HCT116 (cell line): Measurements from ENCODE around the gene EPS15. TPM values are rescaled to one million over a fixed set of nuclear protein-coding genes. Genes with fewer than 3 reads are reported as not detected.
A peak's percentile ranks its signal among the peaks of the same experiment; 100 is the strongest.

Experiments
- ATAC-seq: fragments of 200-7000 bp; cut with Tn5 transposase; 2 replicates; pipeline ENCODE4 v1.9.1; 2020; ENCODE audit warnings: mild to moderate bottlenecking, moderate library complexity
- BruUV-seq: library from RNA; stranded (reverse); fragments of 400-500 nt; replicated peaks from 2 replicates; lab custom pipeline; 2021; lab: Mats Ljungman, UMichigan
- CTCF ChIA-PET: fragments of 300-600 bp; sonication (Branson Sonifier 250); formaldehyde crosslinking; loops from one replicate; lab custom pipeline; 2021; ENCODE audit warnings: antibody characterized with exemption; lab: Charles Lee
- POLR2A ChIA-PET: fragments of 300-600, 350-600 bp; sonication (Branson Sonifier 250); formaldehyde crosslinking; loops from one replicate; lab custom pipeline; 2021; ENCODE audit warnings: antibody characterized with exemption; lab: Charles Lee
- RAD21 ChIA-PET, 2 experiments: fragments of 300-600 bp; sonication (Branson Sonifier 250); formaldehyde crosslinking; loops; one replicate each; lab custom pipeline; 2023; ENCODE audit warnings: low total read pairs in 2 of 2; ENCODE audit not compliant: uncharacterized antibody in 2 of 2, unreplicated experiment in 2 of 2, low non-redundant PET in 1 of 2; lab: Charles Lee
- DNase-seq: peaks from one replicate; pipeline ENCODE4 v3.0.0-alpha.2; 2010; ENCODE audit warnings: low read depth, low spot score
- H2AFZ ChIP-seq: fragments of 200-600 bp; shearing (Covaris generic), sonication (generic); 2 replicates; pipeline ENCODE4 v1.6.1; 2017; ENCODE audit warnings: low read depth, mixed run types, mixed read lengths, antibody characterized with exemption, low read length; ENCODE audit not compliant: poor library complexity, severe bottlenecking
- H3K27ac ChIP-seq: 2 replicates; pipeline ENCODE4 v1.5.1; 2012; ENCODE audit warnings: low read depth, low read length
- H3K27me3 ChIP-seq: fragments of 200-600 bp; sonication (generic); 2 replicates; pipeline ENCODE4 v1.6.1; 2016; ENCODE audit warnings: mixed run types, low read length, mixed read lengths; ENCODE audit not compliant: insufficient read depth
- H3K36me3 ChIP-seq, 2 experiments: fragments of 200-500 bp in 1 of 2; fragments of 200-600 bp in 1 of 2; sonication (Bioruptor generic) in 1 of 2; sonication (generic) in 1 of 2; 2 replicates each; pipeline versions ENCODE4 v1.5.1 to v1.6.1; 2014 to 2016; ENCODE audit warnings: low read length in 2 of 2, inconsistent platforms in 1 of 2, mixed read lengths in 1 of 2, mixed run types in 1 of 2; ENCODE audit not compliant: insufficient read depth in 2 of 2, control insufficient read depth in 1 of 2
- H3K4me1 ChIP-seq, 2 experiments: fragments of 200-600 bp in 1 of 2; sonication (generic) in 1 of 2; 2 replicates each; pipeline versions ENCODE4 v1.5.1 to v1.6.1; 2012 to 2017; ENCODE audit warnings: low read length in 2 of 2, inconsistent platforms in 1 of 2, mild to moderate bottlenecking in 1 of 2, mixed read lengths in 1 of 2, mixed run types in 1 of 2, moderate library complexity in 1 of 2; ENCODE audit not compliant: insufficient read depth in 2 of 2, control insufficient read depth in 1 of 2
- H3K4me2 ChIP-seq: fragments of 200-600 bp; sonication (generic); 2 replicates; pipeline ENCODE4 v1.6.1; 2017; ENCODE audit warnings: mixed run types, low read length, mixed read lengths
- H3K4me3 ChIP-seq, 2 experiments: fragments of 200-600 bp in 1 of 2; sonication (generic) in 1 of 2; replicated peaks in 1 of 2; 2 replicates each; pipeline ENCODE4 v1.5.1; 2011 to 2016; ENCODE audit warnings: low read length in 2 of 2, control low read depth in 1 of 2, low read depth in 1 of 2, mild to moderate bottlenecking in 1 of 2, mixed read lengths in 1 of 2, mixed run types in 1 of 2
- H3K79me2 ChIP-seq: fragments of 200-600 bp; sonication (generic); 2 replicates; pipeline ENCODE4 v1.6.1; 2017; ENCODE audit warnings: mild to moderate bottlenecking, mixed run types, low read length, moderate library complexity, mixed read lengths; ENCODE audit not compliant: insufficient read depth
- H3K9ac ChIP-seq: fragments of 200-600 bp; sonication (generic); 2 replicates; pipeline ENCODE4 v1.6.1; 2016; ENCODE audit warnings: low read length, mixed read lengths
- H3K9me2 ChIP-seq: fragments of 200-600 bp; sonication (generic), shearing (Covaris generic); 2 replicates; pipeline ENCODE4 v1.6.1; 2017; ENCODE audit warnings: mixed run types, mild to moderate bottlenecking, moderate library complexity; ENCODE audit not compliant: insufficient read depth
- H3K9me3 ChIP-seq, 2 experiments: fragments of 200-500 bp in 1 of 2; fragments of 200-600 bp in 1 of 2; sonication (Bioruptor generic) in 1 of 2; sonication (generic) in 1 of 2; 2 replicates each; pipeline ENCODE4 v1.6.1; 2014 to 2017; ENCODE audit warnings: low read length in 2 of 2, mixed read lengths in 2 of 2, inconsistent platforms in 1 of 2, low read depth in 1 of 2, mild to moderate bottlenecking in 1 of 2, mixed run types in 1 of 2, moderate library complexity in 1 of 2; ENCODE audit not compliant: control insufficient read depth in 1 of 2, insufficient read depth in 1 of 2
- H4K20me1 ChIP-seq: fragments of 200-600 bp; sonication (generic), shearing (Covaris generic); 2 replicates; pipeline ENCODE4 v1.6.1; 2017; ENCODE audit warnings: mixed run types, mild to moderate bottlenecking, moderate library complexity; ENCODE audit not compliant: insufficient read depth
- CEBPB ChIP-seq: IDR thresholded peaks from 2 replicates; pipeline ENCODE4 v1.6.1; 2012; ENCODE audit warnings: low read depth
- ELF1 ChIP-seq: IDR thresholded peaks from 2 replicates; pipeline ENCODE4 v1.6.1; 2012; ENCODE audit warnings: low read depth, borderline replicate concordance
- EZH2 ChIP-seq: fragments of 200-600 bp; sonication (generic); IDR thresholded peaks from 2 replicates; pipeline ENCODE4 v1.6.1; 2017; ENCODE audit warnings: antibody characterized with exemption, mixed run types
- FOSL1 ChIP-seq: IDR thresholded peaks from 2 replicates; pipeline ENCODE4 v1.6.1; 2012; ENCODE audit warnings: low read depth
- JUND ChIP-seq: IDR thresholded peaks from 2 replicates; pipeline ENCODE4 v1.6.1; 2012
- POLR2A ChIP-seq: IDR thresholded peaks from 2 replicates; pipeline ENCODE4 v1.7.0; 2011; ENCODE audit warnings: borderline replicate concordance; ENCODE audit not compliant: insufficient read depth, insufficient read length; ENCODE audit errors: extremely low read depth
- TCF7L2 ChIP-seq: IDR thresholded peaks from 2 replicates; pipeline ENCODE4 v1.7.0; 2011; ENCODE audit warnings: borderline replicate concordance, inconsistent platforms; ENCODE audit not compliant: insufficient read depth, insufficient read length; ENCODE audit errors: extremely low read depth
- YY1 ChIP-seq: IDR thresholded peaks from 2 replicates; pipeline ENCODE4 v1.6.1; 2011; ENCODE audit warnings: low read length, low read depth, moderate library complexity, mild to moderate bottlenecking; ENCODE audit not compliant: insufficient replicate concordance; ENCODE audit errors: extremely low read depth
- intact Hi-C: fragments of 100-400 bp; cut with micrococcal nuclease; formaldehyde crosslinking; loops from 2 replicates; pipeline ENCODE4 v1.10.0; 2022
- total RNA-seq: library from RNA; stranded (reverse); gene quantifications from one replicate; pipeline ENCODE4 v1.2.1, GENCODE V29; 2021; ENCODE audit not compliant: unreplicated experiment
- TF ChIP-seq, protein P1 (sequence below), 3 experiments: fragments of 200-600 bp in 1 of 3; sonication (generic) in 1 of 3; IDR thresholded peaks in 2 of 3; conservative IDR thresholded peaks in 1 of 3; 2 replicates each; pipeline ENCODE4 v1.5.1; 2012 to 2017; ENCODE audit warnings: low read depth in 2 of 3, low read length in 2 of 3, antibody characterized with exemption in 1 of 3, borderline replicate concordance in 1 of 3, control low read depth in 1 of 3, mild to moderate bottlenecking in 1 of 3, mixed read lengths in 1 of 3, mixed run types in 1 of 3, moderate library complexity in 1 of 3; ENCODE audit not compliant: insufficient read depth in 1 of 3

The EPS15 gene
- total RNA-seq, 1 experiment from 2014 or later: 41.2 TPM

DNA sequence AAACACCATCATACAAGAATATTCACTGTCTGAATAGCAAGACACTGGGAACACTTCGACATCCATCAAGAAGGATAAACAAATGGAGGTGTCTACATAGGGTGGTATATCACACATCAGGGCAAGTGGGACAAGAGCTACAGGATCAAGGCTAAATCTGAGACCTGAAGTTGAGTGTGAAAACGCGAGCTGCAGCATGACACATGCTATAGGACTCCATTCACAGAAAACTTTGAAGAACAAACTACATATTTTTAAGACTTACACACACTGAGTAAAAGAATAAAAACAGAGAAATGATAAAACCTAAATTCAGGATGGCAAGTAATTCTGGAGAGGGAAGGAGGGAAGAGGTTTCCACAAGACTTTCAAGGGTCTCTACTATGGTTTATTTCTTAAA is 190.8 kb downstream of the EPS15 start:
- ATAC-seq: no peak
- no peak for DNase-seq
- RAD21 ChIA-PET: no interaction called here
- BruUV-seq: TSS peak; percentile 41
- no peak overlapping the region for H3K9ac ChIP-seq
- H2AFZ ChIP-seq: no peak overlapping the region
- no peak overlapping the region for H3K4me3 ChIP-seq
- no peaks in the 10 kb centered on the region for H3K36me3 ChIP-seq
- POLR2A ChIA-PET: no interaction called here
- no peaks in the 10 kb centered on the region for H3K9me3 ChIP-seq
- H3K79me2 ChIP-seq: peaks cover 2% of the 10 kb centered on the region; the same call in 1 of the 2 replicates
- H3K4me1 ChIP-seq: peaks cover 22 to 49% of the 10 kb centered on the region in 2 experiments
- no peaks in the 10 kb centered on the region for H4K20me1 ChIP-seq
- intact Hi-C loops: no loop called here
- H3K27me3 ChIP-seq: no peaks in the 10 kb centered on the region
- CTCF ChIA-PET: no interaction called here
- H3K4me2 ChIP-seq: no peak overlapping the region
- no peaks in the 10 kb centered on the region for H3K9me2 ChIP-seq
- TF ChIP-seq CEBPB: no peak
- TF ChIP-seq, protein P1, sequence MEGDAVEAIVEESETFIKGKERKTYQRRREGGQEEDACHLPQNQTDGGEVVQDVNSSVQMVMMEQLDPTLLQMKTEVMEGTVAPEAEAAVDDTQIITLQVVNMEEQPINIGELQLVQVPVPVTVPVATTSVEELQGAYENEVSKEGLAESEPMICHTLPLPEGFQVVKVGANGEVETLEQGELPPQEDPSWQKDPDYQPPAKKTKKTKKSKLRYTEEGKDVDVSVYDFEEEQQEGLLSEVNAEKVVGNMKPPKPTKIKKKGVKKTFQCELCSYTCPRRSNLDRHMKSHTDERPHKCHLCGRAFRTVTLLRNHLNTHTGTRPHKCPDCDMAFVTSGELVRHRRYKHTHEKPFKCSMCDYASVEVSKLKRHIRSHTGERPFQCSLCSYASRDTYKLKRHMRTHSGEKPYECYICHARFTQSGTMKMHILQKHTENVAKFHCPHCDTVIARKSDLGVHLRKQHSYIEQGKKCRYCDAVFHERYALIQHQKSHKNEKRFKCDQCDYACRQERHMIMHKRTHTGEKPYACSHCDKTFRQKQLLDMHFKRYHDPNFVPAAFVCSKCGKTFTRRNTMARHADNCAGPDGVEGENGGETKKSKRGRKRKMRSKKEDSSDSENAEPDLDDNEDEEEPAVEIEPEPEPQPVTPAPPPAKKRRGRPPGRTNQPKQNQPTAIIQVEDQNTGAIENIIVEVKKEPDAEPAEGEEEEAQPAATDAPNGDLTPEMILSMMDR (IDR thresholded peaks at IDR 0.05 in 2 of 3, conservative IDR thresholded peaks at IDR 0.05 in 1 of 3; ENCODE audit: borderline replicate concordance in 1 of 3, insufficient read depth in 1 of 3, low read depth in 2 of 3, low read length in 2 of 3): no peak
- TF ChIP-seq, all 23 proteins: peak for 0
- H3K27ac ChIP-seq: no peak overlapping the region

DNA sequence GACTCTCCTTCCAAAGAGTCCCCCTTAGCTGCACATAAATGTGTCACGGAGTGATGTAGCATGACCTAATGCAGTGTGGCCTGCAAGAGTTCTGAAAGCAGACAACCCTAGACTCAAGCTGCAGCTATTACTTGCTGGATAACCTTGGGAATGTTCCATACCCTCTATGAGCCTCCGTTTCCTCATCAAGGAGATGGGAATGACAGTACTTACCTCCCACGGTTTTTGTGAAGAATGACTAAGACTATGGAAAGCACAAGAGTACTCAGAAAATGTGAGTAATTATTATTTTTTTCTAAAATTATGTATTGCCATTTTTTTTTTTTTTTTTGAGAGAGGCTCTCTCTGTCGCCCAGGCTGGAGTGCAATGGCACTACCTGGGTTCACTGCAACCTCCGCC is 191.7 kb downstream of the EPS15 start:
- no TSS peak for BruUV-seq
- Histone ChIP-seq H3K4me3 (no peak overlapping the region), H3K27ac (no peak overlapping the region), H3K4me2 (no peak overlapping the region), H3K9ac (no peak overlapping the region), H3K27me3 (no peaks in the 10 kb centered on the region), H2AFZ (no peak overlapping the region), H3K9me3 (no peaks in the 10 kb centered on the region), H3K79me2 (peaks cover 2% of the 10 kb centered on the region; the same call in 1 of the 2 replicates), H4K20me1 (no peaks in the 10 kb centered on the region), H3K9me2 (no peaks in the 10 kb centered on the region), H3K4me1 (peaks cover 20 to 46% of the 10 kb centered on the region in 2 experiments), H3K36me3 (no peaks in the 10 kb centered on the region)
- no peak for DNase-seq
- ATAC-seq: no peak
- ChIA-PET CTCF (no interaction called here), RAD21 (no interaction called here), POLR2A (no interaction called here)
- TF ChIP-seq, protein P1 (IDR thresholded peaks at IDR 0.05 in 2 of 3, conservative IDR thresholded peaks at IDR 0.05 in 1 of 3; ENCODE audit: borderline replicate concordance in 1 of 3, insufficient read depth in 1 of 3, low read depth in 2 of 3, low read length in 2 of 3): no peak
- TF ChIP-seq EZH2 (no peak), YY1 (no peak), POLR2A (no peak), TCF7L2 (no peak), JUND (no peak), FOSL1 (no peak), ELF1 (no peak)
- intact Hi-C loops: no loop called here
